Activated naive CD8-positive, alpha-beta T cell treated with anti-CD3 and anti-CD28 coated beads, Interleukin-2, amount 50 U/mL, for 24 hours (primary cell): Measurements from ENCODE around the gene DNM3.
"Not testable (repeated sequence)": the region's sequence is repeated elsewhere in the genome, so short reads cannot be mapped to it uniquely, and the experiment has no call there.

Source experiments
- ATAC-seq: fragments of 150-1000 bp; cut with Tn5 transposase; one replicate; pipeline ENCODE4 v1.10.0; 2021
- DNase-seq: peaks from one replicate; pipeline ENCODE4 v3.0.0; 2021
- H3K27ac Mint-ChIP-seq: one replicate; pipeline ENCODE4 v1.8.0; 2021; ENCODE audit warnings: mild to moderate bottlenecking, mixed read lengths
- H3K27me3 Mint-ChIP-seq: one replicate; pipeline ENCODE4 v1.8.0; 2021; ENCODE audit warnings: mixed read lengths
- H3K36me3 Mint-ChIP-seq: one replicate; pipeline ENCODE4 v1.8.0; 2021; ENCODE audit warnings: low read depth, mixed read lengths
- H3K4me1 Mint-ChIP-seq: one replicate; pipeline ENCODE4 v1.8.0; 2021; ENCODE audit warnings: mixed read lengths
- H3K4me3 Mint-ChIP-seq: one replicate; pipeline ENCODE4 v1.8.0; 2021; ENCODE audit warnings: mild to moderate bottlenecking, moderate library complexity, mixed read lengths
- H3K9me3 Mint-ChIP-seq: one replicate; pipeline ENCODE4 v1.8.0; 2021; ENCODE audit warnings: mixed read lengths

The DNM3 gene

GRCh38 chr1:172278478-172278877, 437.2 kb downstream of the DNM3 start:
- ATAC-seq (no peak), DNase-seq (no peak)
- H3K27me3 Mint-ChIP-seq, result no peaks in the 10 kb centered on the region
- H3K4me1 Mint-ChIP-seq, result peaks cover 17% of the 10 kb centered on the region
- no peak overlapping the region for H3K4me3 Mint-ChIP-seq
- H3K27ac Mint-ChIP-seq, result no peak overlapping the region
- no peaks in the 10 kb centered on the region for H3K9me3 Mint-ChIP-seq
- H3K36me3 Mint-ChIP-seq, result no peaks in the 10 kb centered on the region

- Mint-ChIP-seq H3K4me3 (no peak overlapping the region), H3K27ac (no peak overlapping the region), H3K4me1 (peaks cover 7% of the 10 kb centered on the region), H3K9me3 (no peaks in the 10 kb centered on the region), H3K27me3 (no peaks in the 10 kb centered on the region), H3K36me3 (no peaks in the 10 kb centered on the region)
- no peak for ATAC-seq
- no peak for DNase-seq
These were observed 438.8 kb downstream of the DNM3 start for GRCh38 chr1:172279939-172280636.

DNA sequence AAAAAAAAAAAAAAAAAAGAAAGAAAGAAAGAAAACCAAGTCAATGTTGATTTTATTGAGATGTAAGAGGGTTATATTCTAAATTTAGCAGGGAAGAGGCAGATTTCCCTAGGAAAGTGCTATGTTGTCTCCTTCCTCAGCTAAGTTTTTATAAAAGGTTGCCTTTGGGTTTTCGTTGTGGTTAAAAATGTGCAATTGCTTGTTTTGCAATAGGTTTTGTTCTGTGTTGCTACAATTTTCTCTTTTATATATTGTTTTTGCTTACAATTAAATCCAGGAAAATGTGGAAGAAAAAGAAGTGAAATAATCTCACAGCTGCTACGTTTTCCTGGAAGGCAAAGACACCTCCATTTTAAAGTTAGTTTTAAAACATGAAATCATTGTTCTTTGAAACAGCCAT, 442.5 kb downstream of the DNM3 start:
- DNase-seq (no peak), ATAC-seq (no peak)
- peaks cover 11% of the 10 kb centered on the region for H3K4me1 Mint-ChIP-seq
- H3K4me3 Mint-ChIP-seq, result no peak overlapping the region
- H3K27me3 Mint-ChIP-seq, result no peaks in the 10 kb centered on the region
- no peak overlapping the region for H3K27ac Mint-ChIP-seq
- H3K36me3 Mint-ChIP-seq, result no peaks in the 10 kb centered on the region
- H3K9me3 Mint-ChIP-seq, result no peaks in the 10 kb centered on the region

DNA sequence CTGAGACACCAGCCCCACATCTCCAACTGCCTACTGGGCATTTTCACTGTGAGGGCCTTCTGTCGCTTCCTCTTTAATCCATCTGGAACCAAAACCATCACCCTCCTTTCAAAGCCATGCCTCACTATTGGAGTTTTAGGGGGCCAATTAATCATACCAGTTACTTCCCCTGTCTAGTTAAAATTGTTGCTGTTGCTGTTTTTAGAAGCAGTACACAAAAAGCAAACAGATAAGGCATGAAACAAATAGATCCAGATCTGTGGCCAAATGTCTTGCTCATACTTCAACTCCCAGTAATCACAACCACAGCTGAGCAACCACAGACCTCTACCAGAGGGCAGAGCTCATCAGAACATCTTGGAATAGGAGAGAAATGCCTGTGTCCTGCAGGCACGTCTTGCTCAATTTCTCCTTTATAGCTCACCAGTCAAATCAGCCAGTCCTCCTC, 445.4 kb downstream of the DNM3 start:
- Mint-ChIP-seq H3K27ac (no peak overlapping the region), H3K4me3 (no peak overlapping the region), H3K9me3 (no peaks in the 10 kb centered on the region), H3K36me3 (no peaks in the 10 kb centered on the region), H3K4me1 (peaks cover 6% of the 10 kb centered on the region), H3K27me3 (no peaks in the 10 kb centered on the region)
- DNase-seq, result no peak
- no peak for ATAC-seq

GRCh38 chr1:172287208-172287607, 445.9 kb downstream of the DNM3 start:
- H3K27ac Mint-ChIP-seq, result no peak overlapping the region
- no peaks in the 10 kb centered on the region for H3K27me3 Mint-ChIP-seq
- no peak overlapping the region for H3K4me3 Mint-ChIP-seq
- ATAC-seq (no peak), DNase-seq (no peak)
- H3K36me3 Mint-ChIP-seq, result no peaks in the 10 kb centered on the region
- no peaks in the 10 kb centered on the region for H3K9me3 Mint-ChIP-seq
- peaks cover 4% of the 10 kb centered on the region for H3K4me1 Mint-ChIP-seq

DNA sequence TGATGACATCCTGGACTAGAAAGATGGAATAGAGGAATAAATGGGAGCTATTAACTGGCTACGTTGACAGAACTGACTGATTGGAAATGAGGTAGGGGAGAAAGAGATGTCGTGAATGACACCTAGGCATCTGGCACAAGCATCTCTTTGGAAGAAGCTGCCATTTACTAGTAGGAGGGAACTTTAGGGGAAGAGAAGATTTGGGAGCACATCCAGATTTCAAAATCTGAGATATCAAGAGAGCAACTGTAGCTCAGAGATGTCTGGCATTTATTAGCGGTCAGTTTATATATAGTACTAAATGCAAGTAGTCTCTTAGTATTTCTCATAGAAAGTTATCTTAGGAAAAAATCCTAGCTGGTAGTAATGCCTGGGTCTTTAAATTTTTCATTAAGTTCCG, 447.3 kb downstream of the DNM3 start:
- no peak for DNase-seq
- H3K27me3 Mint-ChIP-seq, result no peaks in the 10 kb centered on the region
- H3K9me3 Mint-ChIP-seq, result no peaks in the 10 kb centered on the region
- H3K4me1 Mint-ChIP-seq, result peaks cover 4% of the 10 kb centered on the region
- no peak for ATAC-seq
- H3K4me3 Mint-ChIP-seq, result no peak overlapping the region
- H3K36me3 Mint-ChIP-seq, result no peaks in the 10 kb centered on the region
- H3K27ac Mint-ChIP-seq, result no peak overlapping the region

DNA sequence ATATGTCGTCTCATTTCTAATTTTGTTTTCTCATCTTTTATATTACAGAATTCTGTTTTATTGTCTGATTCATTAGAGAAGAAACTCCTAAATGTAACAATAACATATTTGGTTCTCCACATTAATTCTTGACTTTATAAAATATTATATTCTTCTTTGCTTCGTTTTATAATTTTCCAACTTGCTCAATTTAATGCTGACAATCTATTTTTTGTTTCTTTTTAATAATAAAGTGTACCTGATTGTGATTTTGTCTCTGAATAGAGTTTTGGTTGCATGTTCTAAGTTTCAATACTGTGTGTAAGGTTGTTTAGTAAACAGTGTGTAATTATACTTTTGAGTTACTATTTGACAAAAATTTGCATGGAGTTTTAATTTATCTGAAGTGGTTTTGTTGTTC, 448.1 kb downstream of the DNM3 start:
- Mint-ChIP-seq H3K36me3 (no peaks in the 10 kb centered on the region), H3K27me3 (no peaks in the 10 kb centered on the region), H3K9me3 (no peaks in the 10 kb centered on the region), H3K27ac (no peak overlapping the region), H3K4me1 (peaks cover 4% of the 10 kb centered on the region), H3K4me3 (no peak overlapping the region)
- DNase-seq (no peak), ATAC-seq (no peak)

DNA sequence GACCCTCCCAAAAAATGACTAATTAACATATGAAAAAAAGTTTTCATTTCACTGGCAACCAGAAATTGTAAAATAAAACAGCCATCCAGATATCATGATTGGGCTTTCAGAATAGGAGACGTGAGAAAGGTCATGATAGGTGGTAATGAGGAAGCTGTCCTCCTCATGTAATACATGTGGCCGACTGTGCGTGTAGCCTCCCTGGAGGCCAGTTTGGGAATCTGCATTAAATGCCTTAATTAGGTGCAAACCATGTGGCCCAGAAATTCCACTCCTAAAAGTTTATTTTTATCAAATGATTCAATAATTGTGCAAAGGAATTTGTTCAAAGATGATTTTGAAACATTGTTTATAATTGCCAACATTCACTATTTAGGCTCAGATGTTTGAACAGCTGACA, 451.5 kb downstream of the DNM3 start:
- Mint-ChIP-seq H3K4me3 (no peak overlapping the region), H3K27me3 (no peaks in the 10 kb centered on the region), H3K36me3 (no peaks in the 10 kb centered on the region), H3K9me3 (no peaks in the 10 kb centered on the region), H3K4me1 (no peaks in the 10 kb centered on the region), H3K27ac (no peak overlapping the region)
- DNase-seq (no peak), ATAC-seq (no peak)

GRCh38 chr1:172293429-172293828, 452.1 kb downstream of the DNM3 start:
- no peak for DNase-seq
- H3K27ac Mint-ChIP-seq, result no peak overlapping the region

GRCh38 chr1:172298141-172298540, 456.8 kb downstream of the DNM3 start:
- DNase-seq (no peak), ATAC-seq (no peak)
- Mint-ChIP-seq H3K9me3 (peaks cover 10% of the 10 kb centered on the region), H3K27me3 (no peaks in the 10 kb centered on the region), H3K27ac (no peak overlapping the region), H3K4me1 (peaks cover 2% of the 10 kb centered on the region), H3K36me3 (no peaks in the 10 kb centered on the region), H3K4me3 (no peak overlapping the region)

More at GRCh38 chr1:172293429-172293828, 452.1 kb downstream of the DNM3 start:
- H3K36me3 Mint-ChIP-seq, result no peaks in the 10 kb centered on the region
- ATAC-seq, result no peak
- H3K4me1 Mint-ChIP-seq, result peaks cover 2% of the 10 kb centered on the region
- H3K27me3 Mint-ChIP-seq, result no peaks in the 10 kb centered on the region
- no peak overlapping the region for H3K4me3 Mint-ChIP-seq
- H3K9me3 Mint-ChIP-seq, result no peaks in the 10 kb centered on the region

DNA sequence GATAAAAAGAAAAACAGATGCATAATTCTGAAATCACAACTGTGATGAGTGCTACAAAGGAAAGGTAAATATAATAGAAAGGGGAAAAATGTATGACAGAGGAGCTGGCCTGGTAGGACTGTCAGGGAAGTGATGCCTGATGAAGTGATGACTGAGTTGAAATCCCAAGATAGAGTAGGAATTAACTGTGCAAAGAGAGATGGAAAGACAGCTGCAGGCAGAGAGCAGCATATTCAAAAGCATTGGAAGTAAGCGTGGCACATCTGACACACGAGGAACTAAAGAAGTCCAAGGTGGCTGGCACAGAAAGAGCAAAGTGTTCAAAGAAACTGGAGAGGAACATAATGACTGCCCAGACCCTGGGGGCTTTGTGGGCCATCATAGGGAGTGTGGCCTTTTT, 457.6 kb downstream of the DNM3 start:
- no peak overlapping the region for H3K4me3 Mint-ChIP-seq
- DNase-seq, result no peak
- H3K9me3 Mint-ChIP-seq, result peaks cover 14% of the 10 kb centered on the region
- peaks cover 3% of the 10 kb centered on the region for H3K36me3 Mint-ChIP-seq
- peaks cover 2% of the 10 kb centered on the region for H3K4me1 Mint-ChIP-seq
- H3K27me3 Mint-ChIP-seq, result no peaks in the 10 kb centered on the region
- H3K27ac Mint-ChIP-seq, result no peak overlapping the region
- no peak for ATAC-seq

- no peaks in the 10 kb centered on the region for H3K27me3 Mint-ChIP-seq
- no peak overlapping the region for H3K27ac Mint-ChIP-seq
- peaks cover 14% of the 10 kb centered on the region for H3K9me3 Mint-ChIP-seq
- no peak overlapping the region for H3K4me3 Mint-ChIP-seq
- ATAC-seq, result no peak
- no peak for DNase-seq
- peaks cover 3% of the 10 kb centered on the region for H3K36me3 Mint-ChIP-seq
- H3K4me1 Mint-ChIP-seq, result peaks cover 2% of the 10 kb centered on the region
These were observed 458.2 kb downstream of the DNM3 start for GRCh38 chr1:172299515-172299914.

DNA sequence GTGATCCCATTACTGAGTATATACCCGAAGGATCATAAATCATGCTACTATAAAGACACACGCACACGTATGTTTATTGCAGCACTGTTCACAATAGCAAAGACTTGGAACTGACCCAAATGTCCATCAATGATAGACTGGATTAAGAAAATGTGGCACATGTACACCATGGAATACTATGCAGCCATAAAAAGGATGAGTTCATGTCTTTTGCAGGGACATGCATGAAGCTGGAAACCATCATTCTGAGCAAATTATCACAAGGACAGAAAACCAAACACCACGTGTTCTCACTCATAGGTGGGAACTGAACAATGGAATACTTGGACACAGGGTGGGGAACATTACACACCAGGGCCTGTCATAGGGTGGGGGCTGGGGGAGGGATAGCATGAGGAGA, 466.2 kb downstream of the DNM3 start:
- not testable (repeated sequence) for DNase-seq, ATAC-seq

GRCh38 chr1:172308142-172308541, 466.8 kb downstream of the DNM3 start:
- no peak for DNase-seq
- H3K4me3 Mint-ChIP-seq, result no peak overlapping the region
- H3K9me3 Mint-ChIP-seq, result peaks cover 10% of the 10 kb centered on the region
- H3K27ac Mint-ChIP-seq, result no peak overlapping the region
- H3K4me1 Mint-ChIP-seq, result no peaks in the 10 kb centered on the region
- peaks cover 3% of the 10 kb centered on the region for H3K36me3 Mint-ChIP-seq
- ATAC-seq, result no peak
- H3K27me3 Mint-ChIP-seq, result no peaks in the 10 kb centered on the region

More for the DNA sequence above, 466.2 kb downstream of the DNM3 start:
- H3K27ac Mint-ChIP-seq, H3K4me3 Mint-ChIP-seq, H3K4me1 Mint-ChIP-seq, H3K27me3 Mint-ChIP-seq, H3K36me3 Mint-ChIP-seq: not testable (repeated sequence)
- peaks cover 13% of the 10 kb centered on the region for H3K9me3 Mint-ChIP-seq

GRCh38 chr1:172308577-172308976, 467.3 kb downstream of the DNM3 start:
- H3K4me1 Mint-ChIP-seq, result no peaks in the 10 kb centered on the region
- no peak overlapping the region for H3K27ac Mint-ChIP-seq
- no peaks in the 10 kb centered on the region for H3K36me3 Mint-ChIP-seq
- ATAC-seq (no peak), DNase-seq (no peak)
- peaks cover 7% of the 10 kb centered on the region for H3K9me3 Mint-ChIP-seq
- no peak overlapping the region for H3K4me3 Mint-ChIP-seq
- H3K27me3 Mint-ChIP-seq, result no peaks in the 10 kb centered on the region

GRCh38 chr1:172320733-172321132, 479.4 kb downstream of the DNM3 start:
- DNase-seq, result no peak
- Mint-ChIP-seq H3K9me3 (no peaks in the 10 kb centered on the region), H3K27ac (no peak overlapping the region), H3K36me3 (no peaks in the 10 kb centered on the region), H3K4me1 (no peaks in the 10 kb centered on the region), H3K4me3 (no peak overlapping the region), H3K27me3 (no peaks in the 10 kb centered on the region)
- no peak for ATAC-seq
